K562 (cell line): ENCODE measurements around the gene SH3TC1. TPM values are rescaled to one million over a fixed set of nuclear protein-coding genes. Genes with fewer than 3 reads are reported as not detected.

Experiments used
- ATAC-seq: fragments of 200-7000 bp; cut with Tn5 transposase; 3 replicates; pipeline ENCODE4 v1.9.1; 2020; ENCODE audit warnings: moderate library complexity
- BruUV-seq: library from RNA; stranded (reverse); fragments of 400-500 nt; replicated peaks from 2 replicates; lab custom pipeline; 2021; lab: Mats Ljungman, UMichigan
- CTCF ChIA-PET: fragments of 300-600 bp; formaldehyde crosslinking; extraction: SDS; loops from one replicate; lab custom pipeline; 2021; ENCODE audit warnings: low intra/inter-chr PET ratio; lab: Yijun Ruan, JAX
- POLR2A ChIA-PET: fragments of 300-600, 350-650 bp; sonication (Branson Sonifier 250); formaldehyde crosslinking; extraction: SDS; loops from one replicate; lab custom pipeline; 2021; ENCODE audit warnings: antibody characterized with exemption, inconsistent platforms; lab: Yijun Ruan, JAX
- DNase-seq, 4 experiments: peaks; one replicate each; pipeline versions ENCODE4 v3.0.0 to v3.0.0-alpha.2; 2011 to 2018; ENCODE audit warnings: low spot score in 3 of 4, mixed read lengths in 3 of 4; ENCODE audit errors: extremely low read depth in 1 of 4
- FAIRE-seq: peaks from 2 replicates; lab custom pipeline; 2011; peaks lifted over from hg19 to GRCh38; lab: Jason Lieb, UNC
- H2AFZ ChIP-seq: 2 replicates; pipeline ENCODE4 v1.6.0; 2011; ENCODE audit warnings: low read depth, low read length, control low read depth, inconsistent platforms
- H3K27ac ChIP-seq: fragments of 200-600 bp; 3 replicates; pipeline ENCODE4 v1.8.0; 2011; ENCODE audit warnings: low read depth, mild to moderate bottlenecking, control low read depth, inconsistent platforms, low read length, moderate library complexity, mixed read lengths; ENCODE audit errors: extremely low read depth
- H3K27me3 ChIP-seq, 2 experiments: fragments of 300-600 bp in 1 of 2; 2 replicates in 1 of 2; 3 replicates in 1 of 2; pipeline versions ENCODE4 v1.6.0 to v1.8.0; 2011; ENCODE audit warnings: inconsistent platforms in 2 of 2, low read length in 2 of 2, mild to moderate bottlenecking in 1 of 2, mixed read lengths in 1 of 2, moderate library complexity in 1 of 2; ENCODE audit not compliant: control insufficient read depth in 2 of 2, insufficient read depth in 2 of 2
- H3K36me3 ChIP-seq: fragments of 300-600 bp; 3 replicates; pipeline ENCODE4 v1.8.0; 2011; ENCODE audit warnings: mild to moderate bottlenecking, low read length, inconsistent platforms; ENCODE audit not compliant: control insufficient read depth, insufficient read depth
- H3K4me1 ChIP-seq, 2 experiments: fragments of 200-600 bp in 1 of 2; replicated peaks in 1 of 2; 2 replicates in 1 of 2; 3 replicates in 1 of 2; pipeline versions ENCODE4 v1.5.1 to v1.8.0; 2011; ENCODE audit warnings: inconsistent platforms in 2 of 2, low read length in 2 of 2, mild to moderate bottlenecking in 1 of 2, mixed read lengths in 1 of 2, moderate library complexity in 1 of 2; ENCODE audit not compliant: control insufficient read depth in 2 of 2, insufficient read depth in 2 of 2
- H3K4me2 ChIP-seq: 2 replicates; pipeline ENCODE4 v1.6.1; 2011; ENCODE audit warnings: low read length, control low read depth, inconsistent platforms, mixed read lengths; ENCODE audit not compliant: insufficient read depth
- H3K4me3 ChIP-seq: fragments of 200-600 bp; sonication (generic), shearing (Covaris generic); 2 replicates; pipeline ENCODE4 v1.5.1; 2016; ENCODE audit warnings: control low read depth, inconsistent platforms
- H3K79me2 ChIP-seq: fragments of 200-600 bp; 3 replicates; pipeline ENCODE4 v1.8.0; 2011; ENCODE audit warnings: low read length, inconsistent platforms; ENCODE audit not compliant: control insufficient read depth, insufficient read depth
- H3K9ac ChIP-seq, 2 experiments: 2 replicates each; pipeline versions ENCODE4 v1.6.0 to v1.6.1; 2011; ENCODE audit warnings: low read depth in 2 of 2, low read length in 2 of 2, control low read depth in 1 of 2, inconsistent platforms in 1 of 2, mild to moderate bottlenecking in 1 of 2, mixed read lengths in 1 of 2; ENCODE audit not compliant: insufficient read depth in 1 of 2
- H3K9me1 ChIP-seq: one replicate; pipeline ENCODE4 v1.6.0; 2011; ENCODE audit warnings: inconsistent platforms, mild to moderate bottlenecking, low read length, moderate library complexity; ENCODE audit not compliant: control insufficient read depth, insufficient read depth
- H3K9me3 ChIP-seq: replicated peaks from 2 replicates; pipeline ENCODE4 v1.5.1; 2011; ENCODE audit warnings: low read depth, low read length, inconsistent platforms; ENCODE audit not compliant: control insufficient read depth, insufficient read depth
- H4K20me1 ChIP-seq: replicated peaks from 2 replicates; pipeline ENCODE4 v1.6.1; 2011; ENCODE audit warnings: low read length, inconsistent platforms, mixed read lengths; ENCODE audit not compliant: control insufficient read depth, insufficient read depth
- NFE2 ChIP-seq: IDR thresholded peaks from 2 replicates; pipeline ENCODE4 v1.6.1; 2014; ENCODE audit warnings: antibody characterized with exemption, low read depth
- NR2F6 ChIP-seq: fragments of 450-650 bp; formaldehyde crosslinking; IDR thresholded peaks from 2 replicates; pipeline ENCODE4 v1.4.0; 2020; ENCODE audit warnings: mild to moderate bottlenecking
- SMARCC2 ChIP-seq: fragments of 450-650 bp; IDR thresholded peaks from 2 replicates; pipeline ENCODE4 v1.6.1; 2017; ENCODE audit warnings: antibody characterized with exemption, moderate library complexity, mild to moderate bottlenecking, low read depth
- ZBTB49 ChIP-seq: sonication (generic); formaldehyde crosslinking; IDR thresholded peaks from 2 replicates; pipeline ENCODE4 v1.8.0; 2022; ENCODE audit warnings: missing genetic modification reagents, mild to moderate bottlenecking, borderline replicate concordance
- WGBS: fragments of 100-300 bp; shearing (Covaris generic); methylation state at CpG from one replicate; pipeline ENCODE4 v1.1.6; 2016; ENCODE audit warnings: low coverage, mixed read lengths; ENCODE audit not compliant: insufficient coverage; ENCODE audit errors: missing lambda C conversion rate; 5-methylcytosine and 5-hydroxymethylcytosine counted together
- in situ Hi-C: fragments of 300-500 bp; cut with MboI; formaldehyde crosslinking; loops from 4 replicates; pipeline ENCODE4 v1.15.0; 2018; ENCODE audit warnings: inconsistent platforms, mixed read lengths
- intact Hi-C: fragments of 100-400 bp; cut with micrococcal nuclease; formaldehyde crosslinking; loops from 2 replicates; pipeline ENCODE4 v1.14.2; 2022
- polyA plus RNA-seq, 8 experiments: library from polyadenylated mRNA; depleted of rRNA in 4 of 8; stranded (reverse) in 5 of 8; unstranded in 3 of 8; fragments of >200 nt; fragmentation: Nextera tagmentation in 2 of 8; fragmentation: Illumina TruSeq in 1 of 8; extraction: Ambion mirVana in 2 of 8; extraction: Trizol in 1 of 8; gene quantifications; 2 replicates each; pipeline versions ENCODE4 v1.2.1 to v1.2.3, GENCODE V29; 2011 to 2014; ENCODE audit warnings: inconsistent platforms in 1 of 8, missing spikeins in 1 of 8
- total RNA-seq, 7 experiments: library from RNA; depleted of rRNA in 6 of 7; stranded (reverse); fragments of >200 nt in 6 of 7; fragmentation: Illumina TruSeq in 2 of 7; extraction: Trizol in 2 of 7; gene quantifications; 2 replicates each; pipeline versions ENCODE4 v1.2.1 to v1.2.3, GENCODE V29; 2011 to 2021; ENCODE audit warnings: low replicate concordance in 1 of 7

SH3TC1 gene
- total and polyA plus RNA-seq, 9 of the 15 experiments (the other 6 are each of a cell fraction or from before 2014, with no cell fraction given), result 0.04 to 2.1 (median 0.48) TPM; not detected in 1

GRCh38 chr4:8282742-8283141 lies 83.7 kb downstream of the SH3TC1 start:
- H3K9me3 ChIP-seq, result no peaks in the 10 kb centered on the region
- ATAC-seq, result no peak
- no TSS peak for BruUV-seq
- H3K4me3 ChIP-seq, result no peak overlapping the region
- no peaks in the 10 kb centered on the region for H3K36me3 ChIP-seq
- H2AFZ ChIP-seq, result no peak overlapping the region
- H3K27me3 ChIP-seq, result peaks cover 2 to 66% of the 10 kb centered on the region in 2 experiments; a peak in 4 of 5 replicates
- FAIRE-seq, result no peak
- no peak overlapping the region for H3K9ac ChIP-seq
- H3K4me2 ChIP-seq, result no peak overlapping the region
- in situ Hi-C loops (no loop called here), intact Hi-C loops (no loop called here)
- no peaks in the 10 kb centered on the region for H3K9me1 ChIP-seq
- H3K4me1 ChIP-seq, result peaks cover 0 to 31% of the 10 kb centered on the region in 2 experiments; a peak in 2 of 5 replicates
- H3K79me2 ChIP-seq, result no peaks in the 10 kb centered on the region
- ChIA-PET CTCF (no interaction called here), POLR2A (interaction anchor here (1.1 kb wide), 1 partner anchor 16 kb away, joined by 4 read pairs; no protein-coding TSS in a partner anchor)
- peaks cover 5% of the 10 kb centered on the region; the same call in 1 of the 2 replicates for H4K20me1 ChIP-seq
- H3K27ac ChIP-seq, result no peak overlapping the region
- no peak for DNase-seq
- TF ChIP-seq NFE2 (no peak), SMARCC2 (no peak), NR2F6 (CRISPR knock-in tag) (no peak), ZBTB49 (no peak)
- WGBS, result 21% methylated on average over 14 of the region's 14 CpGs
